DOHH2 (cell line): ENCODE results near the gene BATF.

Experiments
- H3F3A ChIP-seq: fragments of 200-600 bp; sonication (generic), shearing (Covaris generic); 2 replicates; pipeline ENCODE4 v1.6.0; 2016; ENCODE audit warnings: antibody characterized with exemption, mild to moderate bottlenecking; ENCODE audit not compliant: control insufficient read depth, insufficient read depth
- H3K27ac ChIP-seq: fragments of 200-600 bp; sonication (generic); 2 replicates; pipeline ENCODE4 v1.5.1; 2014; ENCODE audit warnings: low read depth, mild to moderate bottlenecking, low read length, moderate library complexity
- H3K27me3 ChIP-seq: fragments of 200-600 bp; sonication (generic); 2 replicates; pipeline ENCODE4 v1.6.1; 2014; ENCODE audit warnings: mild to moderate bottlenecking, low read length, mixed read lengths; ENCODE audit not compliant: control insufficient read depth
- H3K36me3 ChIP-seq: fragments of 200-600 bp; sonication (generic); 2 replicates; pipeline ENCODE4 v1.6.1; 2014; ENCODE audit warnings: mild to moderate bottlenecking, low read length, moderate library complexity, mixed read lengths; ENCODE audit not compliant: control insufficient read depth
- H3K4me1 ChIP-seq: fragments of 200-600 bp; sonication (generic); 2 replicates; pipeline ENCODE4 v1.6.1; 2014; ENCODE audit warnings: mild to moderate bottlenecking, low read length, mixed read lengths; ENCODE audit not compliant: control insufficient read depth
- H3K4me2 ChIP-seq: fragments of 200-600 bp; sonication (generic); 2 replicates; pipeline ENCODE4 v1.6.0; 2014; ENCODE audit warnings: mild to moderate bottlenecking, low read length, moderate library complexity
- H3K4me3 ChIP-seq: fragments of 200-600 bp; sonication (generic); 2 replicates; pipeline ENCODE4 v1.5.1; 2014; ENCODE audit warnings: mild to moderate bottlenecking, low read length, mixed read lengths
- H3K79me2 ChIP-seq: fragments of 200-600 bp; sonication (generic); 2 replicates; pipeline ENCODE4 v1.6.1; 2014; ENCODE audit warnings: mild to moderate bottlenecking, low read length, mixed read lengths; ENCODE audit not compliant: control insufficient read depth
- H3K9me2 ChIP-seq: fragments of 200-600 bp; sonication (generic); replicated peaks from 2 replicates; pipeline ENCODE4 v1.6.1; 2014; ENCODE audit warnings: mild to moderate bottlenecking, low read length, mixed read lengths; ENCODE audit not compliant: control insufficient read depth
- H3K9me3 ChIP-seq: fragments of 200-600 bp; sonication (generic); 2 replicates; pipeline ENCODE4 v1.6.1; 2014; ENCODE audit warnings: antibody characterized with exemption, low read length, mixed read lengths; ENCODE audit not compliant: control insufficient read depth, insufficient read depth
- H4K20me1 ChIP-seq: fragments of 200-600 bp; sonication (generic); 2 replicates; pipeline ENCODE4 v1.6.0; 2014; ENCODE audit warnings: low read depth, mild to moderate bottlenecking, antibody characterized with exemption, low read length, moderate library complexity; ENCODE audit not compliant: control insufficient read depth, insufficient read depth
- CTCF ChIP-seq: fragments of 200-600 bp; sonication (generic); IDR thresholded peaks from one replicate; pipeline ENCODE4 v1.5.1; 2014; ENCODE audit warnings: antibody characterized with exemption, mild to moderate bottlenecking, low read depth, low read length; ENCODE audit not compliant: poor library complexity, severe bottlenecking
- EZH2phosphoT487 ChIP-seq: fragments of 200-600 bp; sonication (generic); IDR thresholded peaks from 2 replicates; pipeline ENCODE4 v1.6.1; 2017; ENCODE audit warnings: borderline replicate concordance, mild to moderate bottlenecking, antibody characterized with exemption, low read length, moderate library complexity, mixed read lengths

BATF gene

GRCh38 chr14:75511201-75511600 is 11.1 kb upstream of the BATF start:
- Histone ChIP-seq H3K36me3 (no peaks in the 10 kb centered on the region), H3K27me3 (peaks cover 29% of the 10 kb centered on the region), H3K27ac (no peak overlapping the region), H4K20me1 (no peaks in the 10 kb centered on the region), H3K9me3 (peaks cover 16% of the 10 kb centered on the region), H3K4me3 (no peak overlapping the region), H3K4me1 (peaks cover 17% of the 10 kb centered on the region), H3K79me2 (no peaks in the 10 kb centered on the region), H3K4me2 (no peak overlapping the region), H3K9me2 (no peaks in the 10 kb centered on the region), H3F3A (no peaks in the 10 kb centered on the region)
- no peak for TF ChIP-seq CTCF
- TF ChIP-seq EZH2phosphoT487: no peak

- no peak overlapping the region for H3K4me3 ChIP-seq
These were observed 8.2 kb upstream of the BATF start for GRCh38 chr14:75513911-75514672.

GRCh38 chr14:75514673-75515628 is 7.3 kb upstream of the BATF start:
- TF ChIP-seq CTCF: peak; percentile 49
- no peak; the same call in 1 of the 2 replicates for TF ChIP-seq EZH2phosphoT487
- H3K36me3 ChIP-seq: no peaks in the 10 kb centered on the region
- H3K79me2 ChIP-seq: no peaks in the 10 kb centered on the region
- H3K4me1 ChIP-seq: peaks cover 19% of the 10 kb centered on the region
- no peaks in the 10 kb centered on the region for H4K20me1 ChIP-seq
- peak overlapping the region; percentile 60 for H3K4me2 ChIP-seq
- H3F3A ChIP-seq: no peaks in the 10 kb centered on the region
- H3K27ac ChIP-seq: no peak overlapping the region
- peaks cover 13% of the 10 kb centered on the region for H3K9me3 ChIP-seq
- no peaks in the 10 kb centered on the region for H3K9me2 ChIP-seq
- peak overlapping the region; percentile 50 for H3K4me3 ChIP-seq
- H3K27me3 ChIP-seq: peaks cover 55% of the 10 kb centered on the region

More at GRCh38 chr14:75513911-75514672, 8.2 kb upstream of the BATF start:
- TF ChIP-seq EZH2phosphoT487 (no peak), CTCF (no peak)
- no peaks in the 10 kb centered on the region for H3K36me3 ChIP-seq
- no peaks in the 10 kb centered on the region for H3F3A ChIP-seq
- H3K79me2 ChIP-seq: no peaks in the 10 kb centered on the region
- H3K27ac ChIP-seq: no peak overlapping the region
- no peaks in the 10 kb centered on the region for H4K20me1 ChIP-seq
- peaks cover 50% of the 10 kb centered on the region for H3K27me3 ChIP-seq
- H3K9me3 ChIP-seq: peaks cover 13% of the 10 kb centered on the region
- no peaks in the 10 kb centered on the region for H3K9me2 ChIP-seq
- peaks cover 19% of the 10 kb centered on the region for H3K4me1 ChIP-seq
- no peak overlapping the region for H3K4me2 ChIP-seq
